Myocyte (in vitro differentiated cells): Measurements from ENCODE around the gene ATP8B3. TPM values are rescaled to one million over a fixed set of nuclear protein-coding genes. Genes with fewer than 3 reads are reported as not detected.
"Not testable (repeated sequence)": the region's sequence is repeated elsewhere in the genome, so short reads cannot be mapped to it uniquely, and the experiment has no call there.

Source experiments
- DNase-seq: peaks from one replicate; pipeline ENCODE4 v3.0.0-alpha.2; 2012; ENCODE audit warnings: low read depth
- total RNA-seq: library from RNA; depleted of rRNA; stranded (reverse); fragments of >200 nt; gene quantifications from 2 replicates; pipeline ENCODE4 v1.2.3, GENCODE V29; 2014

The ATP8B3 gene
- total RNA-seq, 1 donor from 2014 or later: 0.48 TPM

- DNase-seq: peak; percentile 76
Measured at GRCh38 chr19:1773184-1773583, 38.9 kb downstream of the ATP8B3 start.

- DNase-seq: no peak
Measured at GRCh38 chr19:1770866-1771576, 41.1 kb downstream of the ATP8B3 start.

GRCh38 chr19:1769645-1769985 is 42.5 kb downstream of the ATP8B3 start:
- no peak for DNase-seq

- no peak for DNase-seq
Measured at GRCh38 chr19:1768918-1769644, 43.0 kb downstream of the ATP8B3 start.

- no peak for DNase-seq
Measured at GRCh38 chr19:1768248-1768647, 43.8 kb downstream of the ATP8B3 start.

GRCh38 chr19:1767464-1767933 is 44.6 kb downstream of the ATP8B3 start:
- no peak for DNase-seq

GRCh38 chr19:1766800-1767352 is 45.2 kb downstream of the ATP8B3 start:
- no peak for DNase-seq

- no peak for DNase-seq
Measured at GRCh38 chr19:1765904-1766799, 45.9 kb downstream of the ATP8B3 start.

- peak; percentile 72 for DNase-seq
Measured at GRCh38 chr19:1765232-1765903, 46.7 kb downstream of the ATP8B3 start.

- no peak for DNase-seq
Measured at GRCh38 chr19:1764729-1765128, 47.3 kb downstream of the ATP8B3 start.

GRCh38 chr19:1763648-1764639 is 48.1 kb downstream of the ATP8B3 start:
- DNase-seq: no peak

GRCh38 chr19:1762243-1763117 is 49.6 kb downstream of the ATP8B3 start:
- no peak for DNase-seq

GRCh38 chr19:1761528-1762242 is 50.4 kb downstream of the ATP8B3 start:
- no peak for DNase-seq

GRCh38 chr19:1760786-1761527 is 51.1 kb downstream of the ATP8B3 start:
- DNase-seq: not testable (repeated sequence)

- no peak for DNase-seq
Measured at GRCh38 chr19:1760020-1760419, 52.1 kb downstream of the ATP8B3 start.

- DNase-seq: no peak
Measured at GRCh38 chr19:1758959-1759903, 52.8 kb downstream of the ATP8B3 start.
